Upper lobe of right lung (tissue), 1 donor: ENCODE data around the gene FABP1. TPM values are rescaled to one million over a fixed set of nuclear protein-coding genes. Genes with fewer than 3 reads are reported as not detected.

Experiments
- ATAC-seq: fragments of 200-7000 bp; cut with Tn5 transposase; one replicate; pipeline ENCODE4 v1.9.1; 2020; ENCODE audit warnings: mild to moderate bottlenecking, moderate library complexity
- DNase-seq: peaks from one replicate; pipeline ENCODE4 v3.0.0-alpha.2; 2020
- H3K27ac ChIP-seq: fragments of 200-600 bp; one replicate; pipeline ENCODE4 v1.8.0; 2022
- H3K27me3 ChIP-seq: fragments of 200-600 bp; one replicate; pipeline ENCODE4 v1.8.0; 2022; ENCODE audit warnings: mild to moderate bottlenecking
- H3K36me3 ChIP-seq: fragments of 200-600 bp; one replicate; pipeline ENCODE4 v1.8.0; 2022
- H3K4me1 ChIP-seq: fragments of 200-600 bp; one replicate; pipeline ENCODE4 v1.8.0; 2022
- H3K4me3 ChIP-seq: fragments of 200-600 bp; one replicate; pipeline ENCODE4 v1.8.0; 2022; ENCODE audit warnings: mild to moderate bottlenecking
- H3K9me3 ChIP-seq: fragments of 200-600 bp; one replicate; pipeline ENCODE4 v1.8.0; 2022
- intact Hi-C: fragments of 100-400 bp; cut with DNase I; formaldehyde crosslinking; loops from one replicate; pipeline ENCODE4 v1.11.0; 2022
- total RNA-seq: library from RNA; stranded (reverse); fragmentation: NEBNext Ultra II Directional; extraction: Animal tissue kit (Norgen Biotek cat#: 25700); gene quantifications from one replicate; pipeline ENCODE4 v1.2.1, GENCODE V29; 2021
- TF ChIP-seq, protein P1 (sequence below): fragments of 200-600 bp; IDR thresholded peaks from one replicate; pipeline ENCODE4 v1.8.0; 2022; ENCODE audit warnings: antibody characterized with exemption
- donor health status: DM: no; HTN: yes; CAD: no; lungs with severe emphysema.

Gene FABP1
- total RNA-seq, 1 donor from 2014 or later: not detected

DNA sequence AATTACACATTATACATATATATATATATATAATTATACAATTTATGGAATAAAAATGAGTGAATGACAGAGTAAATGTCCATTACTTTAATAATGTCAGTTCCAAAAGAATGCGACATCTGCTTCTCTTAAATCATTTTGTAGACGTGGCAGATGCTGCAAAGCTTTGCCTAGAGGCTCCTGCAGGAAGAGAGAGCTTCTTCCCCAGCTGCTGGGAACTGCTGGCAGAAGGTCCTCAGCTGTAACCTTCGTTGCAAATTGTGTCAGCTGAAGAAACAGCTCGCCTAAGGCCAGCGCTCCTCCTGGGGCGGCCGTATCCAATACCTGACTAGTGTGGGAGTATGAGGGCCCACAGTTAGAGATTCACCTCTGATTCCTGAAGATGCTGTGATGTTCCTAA, 32.7 kb upstream of the FABP1 start:
- Histone ChIP-seq H3K9me3 (no peaks in the 10 kb centered on the region), H3K4me3 (no peak overlapping the region), H3K36me3 (no peaks in the 10 kb centered on the region), H3K27ac (no peak overlapping the region), H3K4me1 (no peaks in the 10 kb centered on the region), H3K27me3 (no peaks in the 10 kb centered on the region)
- ATAC-seq: no peak
- intact Hi-C loops: loop anchor here (10.0 kb wide), 1 partner anchor 96 kb away; the partner anchor contains the start of gene SMYD1
- TF ChIP-seq, protein P1, sequence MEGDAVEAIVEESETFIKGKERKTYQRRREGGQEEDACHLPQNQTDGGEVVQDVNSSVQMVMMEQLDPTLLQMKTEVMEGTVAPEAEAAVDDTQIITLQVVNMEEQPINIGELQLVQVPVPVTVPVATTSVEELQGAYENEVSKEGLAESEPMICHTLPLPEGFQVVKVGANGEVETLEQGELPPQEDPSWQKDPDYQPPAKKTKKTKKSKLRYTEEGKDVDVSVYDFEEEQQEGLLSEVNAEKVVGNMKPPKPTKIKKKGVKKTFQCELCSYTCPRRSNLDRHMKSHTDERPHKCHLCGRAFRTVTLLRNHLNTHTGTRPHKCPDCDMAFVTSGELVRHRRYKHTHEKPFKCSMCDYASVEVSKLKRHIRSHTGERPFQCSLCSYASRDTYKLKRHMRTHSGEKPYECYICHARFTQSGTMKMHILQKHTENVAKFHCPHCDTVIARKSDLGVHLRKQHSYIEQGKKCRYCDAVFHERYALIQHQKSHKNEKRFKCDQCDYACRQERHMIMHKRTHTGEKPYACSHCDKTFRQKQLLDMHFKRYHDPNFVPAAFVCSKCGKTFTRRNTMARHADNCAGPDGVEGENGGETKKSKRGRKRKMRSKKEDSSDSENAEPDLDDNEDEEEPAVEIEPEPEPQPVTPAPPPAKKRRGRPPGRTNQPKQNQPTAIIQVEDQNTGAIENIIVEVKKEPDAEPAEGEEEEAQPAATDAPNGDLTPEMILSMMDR: no peak
- DNase-seq: no peak

DNA sequence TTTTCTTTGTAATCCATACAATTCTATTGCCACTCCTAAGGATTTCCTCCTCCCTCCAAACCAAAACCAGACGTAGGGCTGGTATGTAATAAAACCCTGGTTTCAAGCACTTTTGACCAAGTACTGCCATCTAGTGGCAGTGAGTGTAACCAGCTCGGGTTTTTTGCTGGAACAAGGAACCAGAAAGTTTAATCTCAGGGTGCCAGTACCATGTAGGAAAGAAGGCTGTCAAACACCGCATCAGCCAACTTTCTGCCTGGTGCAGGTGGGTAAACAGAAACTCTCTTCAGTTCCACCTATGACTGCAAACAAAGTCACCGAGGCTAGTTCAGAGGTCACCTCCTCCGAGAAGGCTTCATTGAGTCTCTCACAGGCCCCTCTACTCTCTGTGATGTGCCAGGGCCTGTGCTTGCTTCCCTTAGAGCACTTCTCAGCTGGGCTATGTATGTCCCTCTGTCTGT, 32.1 kb upstream of the FABP1 start:
- TF ChIP-seq, protein P1: peak; percentile 90
- no peaks in the 10 kb centered on the region for H3K36me3 ChIP-seq
- no peak for DNase-seq
- intact Hi-C loops: loop anchor here (10.0 kb wide), 1 partner anchor 95 kb away; the partner anchor contains the start of gene SMYD1
- no peak overlapping the region for H3K4me3 ChIP-seq
- H3K27me3 ChIP-seq: no peaks in the 10 kb centered on the region
- H3K4me1 ChIP-seq: no peaks in the 10 kb centered on the region
- H3K9me3 ChIP-seq: no peaks in the 10 kb centered on the region
- H3K27ac ChIP-seq: no peak overlapping the region
- peak; percentile 93 for ATAC-seq

DNA sequence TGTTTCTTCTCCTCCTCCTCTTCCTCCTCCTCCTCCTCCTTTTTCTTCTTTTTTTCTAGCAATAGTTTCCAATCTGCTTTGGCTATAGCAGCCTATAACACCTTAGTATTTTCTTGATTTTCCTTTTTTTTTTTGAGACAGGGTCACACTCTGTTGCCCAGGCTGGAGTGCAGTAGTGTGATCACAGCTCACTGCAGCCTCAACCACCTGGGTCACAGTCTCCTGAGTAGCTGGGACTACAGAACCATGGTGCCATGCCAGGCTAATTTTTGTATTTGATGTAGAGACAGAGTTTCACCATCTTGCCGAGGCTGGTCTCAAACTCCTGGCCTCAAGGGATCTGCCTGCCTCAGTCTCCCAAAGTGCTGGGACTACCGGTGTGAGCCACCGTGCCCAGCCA, 31.6 kb upstream of the FABP1 start:
- Histone ChIP-seq H3K9me3 (no peaks in the 10 kb centered on the region), H3K4me1 (no peaks in the 10 kb centered on the region), H3K27ac (no peak overlapping the region), H3K27me3 (no peaks in the 10 kb centered on the region), H3K36me3 (no peaks in the 10 kb centered on the region), H3K4me3 (no peak overlapping the region)
- intact Hi-C loops: no loop called here
- TF ChIP-seq, protein P1: no peak
- DNase-seq (no peak), ATAC-seq (no peak)

DNA sequence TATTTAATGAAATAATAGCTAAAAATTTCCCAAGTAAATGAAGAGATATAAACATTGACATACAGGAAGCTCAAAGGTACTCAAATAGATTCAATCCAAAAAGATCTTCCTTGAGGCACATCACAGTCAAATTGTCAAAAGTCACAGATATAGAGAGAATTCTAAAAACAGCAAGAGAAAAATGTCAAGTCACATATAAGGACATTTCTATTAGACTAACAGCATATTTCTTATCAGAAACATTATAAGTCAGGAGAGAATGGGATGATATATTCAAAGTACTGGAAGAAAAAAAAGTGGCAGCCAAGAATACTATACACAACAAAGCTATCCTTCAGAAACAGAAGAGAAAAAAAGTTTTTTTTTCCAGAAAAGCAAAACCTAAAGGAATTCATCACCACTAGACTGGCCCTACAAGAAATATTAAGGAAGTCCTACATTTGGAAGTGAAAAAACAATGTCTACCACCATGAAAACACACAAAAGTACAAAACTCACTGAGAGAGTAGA, 21.1 kb upstream of the FABP1 start:
- TF ChIP-seq, protein P1: no peak
- intact Hi-C loops: no loop called here
- Histone ChIP-seq H3K27me3 (no peaks in the 10 kb centered on the region), H3K36me3 (no peaks in the 10 kb centered on the region), H3K4me3 (no peak overlapping the region), H3K27ac (no peak overlapping the region), H3K9me3 (peaks cover 4% of the 10 kb centered on the region), H3K4me1 (no peaks in the 10 kb centered on the region)
- DNase-seq (no peak), ATAC-seq (no peak)

DNA sequence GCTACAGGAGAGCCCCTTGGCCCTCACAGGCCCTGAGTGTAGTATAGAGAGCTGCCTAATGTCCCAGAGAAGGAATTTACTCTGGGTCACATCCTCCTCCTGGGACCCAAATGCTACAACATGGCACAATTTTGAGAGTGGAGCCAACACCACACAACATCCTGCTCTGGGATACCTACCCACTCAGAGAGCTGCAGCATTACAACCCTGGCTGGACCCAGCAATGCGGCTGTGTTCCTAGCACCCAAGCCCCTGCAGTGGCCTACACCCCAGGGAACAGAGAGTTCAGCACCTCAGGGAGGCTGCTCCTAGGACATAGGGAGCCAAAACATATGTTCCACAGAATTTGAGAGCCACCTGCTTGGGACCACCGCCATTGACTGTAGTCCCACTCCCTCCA, 19.3 kb upstream of the FABP1 start:
- DNase-seq: no peak
- Histone ChIP-seq H3K4me3 (no peak overlapping the region), H3K4me1 (no peaks in the 10 kb centered on the region), H3K36me3 (no peaks in the 10 kb centered on the region), H3K27me3 (no peaks in the 10 kb centered on the region), H3K9me3 (peaks cover 4% of the 10 kb centered on the region), H3K27ac (no peak overlapping the region)
- intact Hi-C loops: no loop called here
- TF ChIP-seq, protein P1: no peak
- no peak for ATAC-seq

DNA sequence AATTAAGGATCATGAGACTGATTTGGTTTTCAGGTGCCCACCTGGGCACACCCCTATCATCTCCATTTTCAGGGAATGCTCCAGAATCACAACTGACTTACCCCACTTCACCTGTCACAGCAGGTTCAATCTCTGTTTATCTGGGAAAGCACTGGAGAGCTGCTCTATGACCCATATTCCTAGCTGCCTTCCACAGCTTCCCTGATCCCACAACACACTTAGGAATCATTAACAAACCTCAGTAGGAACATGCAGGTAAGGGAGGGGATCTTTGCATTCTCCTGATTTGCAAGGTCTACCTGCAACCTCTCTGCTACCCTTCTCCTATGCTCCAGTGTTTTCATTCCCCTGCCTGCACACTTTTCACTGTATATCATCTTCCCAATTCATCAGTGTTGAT, 18.7 kb upstream of the FABP1 start:
- ATAC-seq: no peak
- DNase-seq: no peak
- H3K27ac ChIP-seq: no peak overlapping the region
- TF ChIP-seq, protein P1: no peak
- peaks cover 4% of the 10 kb centered on the region for H3K9me3 ChIP-seq
- no peaks in the 10 kb centered on the region for H3K36me3 ChIP-seq
- no peak overlapping the region for H3K4me3 ChIP-seq
- H3K27me3 ChIP-seq: no peaks in the 10 kb centered on the region
- intact Hi-C loops: no loop called here
- H3K4me1 ChIP-seq: no peaks in the 10 kb centered on the region
